Effector memory CD4-positive, alpha-beta T cell (primary cell): ENCODE measurements around the gene SKP2.
"Not testable (repeated sequence)": the region's sequence is repeated elsewhere in the genome, so short reads cannot be mapped to it uniquely, and the experiment has no call there.

Source experiments
- DNase-seq, 3 donors: peaks; one replicate each; pipeline ENCODE4 v3.0.0-alpha.2; 2020
- H3K27ac ChIP-seq: 2 replicates; pipeline ENCODE4 v1.7.0; 2013; ENCODE audit warnings: mild to moderate bottlenecking, low read length, moderate library complexity; ENCODE audit not compliant: insufficient read depth, poor library complexity, severe bottlenecking
- H3K27me3 ChIP-seq: replicated peaks from 2 replicates; pipeline ENCODE4 v1.7.0; 2013; ENCODE audit warnings: mild to moderate bottlenecking, low read length; ENCODE audit not compliant: insufficient read depth, control insufficient read depth, poor library complexity, severe bottlenecking
- H3K36me3 ChIP-seq: 2 replicates; pipeline ENCODE4 v1.7.0; 2013; ENCODE audit warnings: mild to moderate bottlenecking, low read length, moderate library complexity; ENCODE audit not compliant: control insufficient read depth, insufficient read depth
- H3K4me1 ChIP-seq: 2 replicates; pipeline ENCODE4 v1.7.0; 2013; ENCODE audit warnings: low read length, mild to moderate bottlenecking; ENCODE audit not compliant: control insufficient read depth, insufficient read depth, poor library complexity, severe bottlenecking
- H3K4me3 ChIP-seq: 2 replicates; pipeline ENCODE4 v1.7.0; 2013; ENCODE audit warnings: low read length, low read depth, mild to moderate bottlenecking; ENCODE audit not compliant: insufficient read depth, poor library complexity, severe bottlenecking
- H3K9me3 ChIP-seq: 2 replicates; pipeline ENCODE4 v1.7.0; 2013; ENCODE audit warnings: mild to moderate bottlenecking, low read length, moderate library complexity; ENCODE audit not compliant: control insufficient read depth

Gene SKP2

GRCh38 chr5:36193746-36194145, 41.8 kb downstream of the SKP2 start:
- Histone ChIP-seq H3K9me3 (no peaks in the 10 kb centered on the region), H3K27me3 (no peaks in the 10 kb centered on the region), H3K4me1 (no peaks in the 10 kb centered on the region), H3K4me3 (no peak overlapping the region), H3K36me3 (peaks cover 6% of the 10 kb centered on the region), H3K27ac (no peak overlapping the region)
- DNase-seq: no peak

DNA sequence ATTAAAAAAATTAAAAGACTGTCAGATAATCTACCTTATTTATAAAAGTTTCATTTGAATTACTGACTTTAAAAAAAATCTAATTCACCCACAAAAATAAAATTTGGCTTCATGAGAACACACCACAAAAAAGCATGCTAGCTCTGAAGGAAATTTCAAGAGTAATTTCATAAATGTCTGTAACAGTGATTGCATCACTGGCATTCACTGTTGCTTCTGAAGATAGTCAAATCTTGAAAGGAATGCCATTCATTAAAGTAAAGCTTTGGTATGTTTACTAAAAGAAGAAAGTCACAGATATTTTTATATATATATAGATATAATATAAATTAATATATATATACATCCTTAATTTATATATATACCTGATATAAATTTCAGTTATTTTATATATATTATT, 46.4 kb downstream of the SKP2 start:
- no peak for DNase-seq
- H3K4me3 ChIP-seq: no peak overlapping the region
- H3K9me3 ChIP-seq: no peaks in the 10 kb centered on the region
- no peaks in the 10 kb centered on the region for H3K27me3 ChIP-seq
- H3K36me3 ChIP-seq: peaks cover 19% of the 10 kb centered on the region
- H3K27ac ChIP-seq: no peak overlapping the region
- H3K4me1 ChIP-seq: no peaks in the 10 kb centered on the region

GRCh38 chr5:36198783-36199182, 46.9 kb downstream of the SKP2 start:
- not testable (repeated sequence) for H3K4me1 ChIP-seq, H3K4me3 ChIP-seq, H3K27me3 ChIP-seq, H3K9me3 ChIP-seq, DNase-seq, H3K27ac ChIP-seq
- peaks cover 19% of the 10 kb centered on the region for H3K36me3 ChIP-seq

- H3K36me3 ChIP-seq: peaks cover 18% of the 10 kb centered on the region
- H3K4me3 ChIP-seq: no peak overlapping the region
- no peaks in the 10 kb centered on the region for H3K4me1 ChIP-seq
- no peaks in the 10 kb centered on the region for H3K27me3 ChIP-seq
- no peak for DNase-seq
- H3K9me3 ChIP-seq: no peaks in the 10 kb centered on the region
- no peak overlapping the region for H3K27ac ChIP-seq
These were observed 47.7 kb downstream of the SKP2 start for GRCh38 chr5:36199620-36200019.

DNA sequence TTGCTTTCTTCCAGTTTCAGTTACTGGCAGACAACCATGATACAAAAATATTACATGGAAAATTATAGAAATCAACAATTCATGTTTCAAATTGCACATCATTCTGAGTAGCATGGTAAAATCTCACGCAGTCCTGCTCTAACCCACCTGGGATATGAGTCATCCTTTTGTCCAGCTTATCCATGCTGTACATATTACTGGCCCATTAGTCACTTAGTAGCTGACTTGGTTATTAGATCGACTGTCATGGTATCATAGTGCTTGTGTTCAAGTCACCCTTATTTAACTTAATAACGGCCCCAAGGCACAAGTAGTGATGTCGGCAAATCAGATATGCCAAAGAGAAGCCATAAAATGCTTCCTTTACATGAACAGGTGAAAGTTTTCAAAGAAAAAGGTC, 48.6 kb downstream of the SKP2 start:
- no peak for DNase-seq
- no peak overlapping the region for H3K4me3 ChIP-seq

DNA sequence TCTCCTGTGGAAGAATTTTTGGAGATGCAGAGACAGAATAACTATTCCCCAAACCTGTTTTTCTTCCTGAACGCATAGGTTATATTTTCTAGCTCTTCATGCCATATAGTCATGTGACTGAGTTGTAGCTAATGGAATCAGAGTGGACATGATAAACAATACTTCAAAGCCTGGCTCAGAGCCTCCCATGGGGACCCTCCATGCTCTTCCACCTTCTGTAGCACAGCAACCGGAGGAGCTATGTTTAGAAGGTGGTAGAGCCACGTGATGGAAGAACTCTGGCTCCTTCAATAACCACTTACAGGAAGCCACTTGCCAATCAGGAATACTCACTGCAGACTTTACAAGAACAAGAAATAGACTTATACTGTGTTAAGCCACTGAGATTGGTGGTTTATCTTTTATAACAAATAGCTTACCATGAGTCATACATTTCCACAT, 50.6 kb downstream of the SKP2 start:
- Histone ChIP-seq H3K27me3 (no peaks in the 10 kb centered on the region), H3K9me3 (no peaks in the 10 kb centered on the region), H3K36me3 (peaks cover 13% of the 10 kb centered on the region), H3K27ac (no peak overlapping the region), H3K4me1 (no peaks in the 10 kb centered on the region), H3K4me3 (no peak overlapping the region)
- DNase-seq: no peak

More for the DNA sequence above, 48.6 kb downstream of the SKP2 start:
- Histone ChIP-seq H3K27ac (no peak overlapping the region), H3K27me3 (no peaks in the 10 kb centered on the region), H3K4me1 (no peaks in the 10 kb centered on the region), H3K9me3 (no peaks in the 10 kb centered on the region), H3K36me3 (peaks cover 13% of the 10 kb centered on the region)

DNA sequence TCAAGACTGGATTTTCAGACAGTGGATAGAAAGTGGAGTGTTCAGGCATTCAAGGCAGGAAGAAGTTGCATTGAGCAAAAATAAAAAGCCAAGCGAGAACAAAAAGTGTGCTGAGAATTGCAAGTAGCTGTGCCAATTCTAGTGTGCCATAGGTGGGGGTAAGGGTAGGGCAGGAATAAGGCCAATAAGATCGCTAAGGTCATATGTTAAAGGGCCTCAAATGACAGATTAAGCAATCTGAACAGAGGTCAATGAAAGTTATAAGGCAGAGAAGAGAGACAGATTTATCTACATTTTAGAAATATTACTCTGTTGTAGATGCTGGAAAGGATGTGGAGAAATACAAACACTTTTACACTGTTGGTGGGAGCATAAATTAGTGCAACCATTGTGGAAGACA, 53.4 kb downstream of the SKP2 start:
- no peak for DNase-seq
- Histone ChIP-seq H3K36me3 (peaks cover 13% of the 10 kb centered on the region), H3K27me3 (no peaks in the 10 kb centered on the region), H3K4me3 (no peak overlapping the region), H3K27ac (no peak overlapping the region), H3K9me3 (no peaks in the 10 kb centered on the region), H3K4me1 (no peaks in the 10 kb centered on the region)

DNA sequence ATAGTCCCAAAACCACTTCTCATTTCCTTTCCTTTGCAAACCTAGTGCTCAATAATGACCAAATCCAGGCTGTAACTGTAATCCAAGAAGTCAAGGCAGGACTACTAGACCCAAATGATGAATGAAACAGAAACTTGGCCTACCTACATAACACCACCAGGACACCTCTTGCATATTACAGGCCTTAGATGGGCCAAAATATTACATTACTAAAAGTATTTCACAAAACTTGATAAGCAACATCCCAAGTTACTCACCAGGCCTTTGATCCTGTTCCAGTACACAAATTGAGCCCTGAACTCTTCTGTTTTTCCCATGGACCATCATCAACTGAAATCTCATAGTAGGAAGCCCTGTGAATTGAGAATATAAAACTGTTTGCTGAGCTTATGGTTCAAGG, 55.0 kb downstream of the SKP2 start:
- no peak overlapping the region for H3K4me3 ChIP-seq
- no peaks in the 10 kb centered on the region for H3K27me3 ChIP-seq
- H3K4me1 ChIP-seq: no peaks in the 10 kb centered on the region
- DNase-seq: no peak
- H3K9me3 ChIP-seq: no peaks in the 10 kb centered on the region
- H3K36me3 ChIP-seq: peaks cover 6% of the 10 kb centered on the region
- no peak overlapping the region for H3K27ac ChIP-seq

GRCh38 chr5:36208786-36209185, 56.9 kb downstream of the SKP2 start:
- no peaks in the 10 kb centered on the region for H3K4me1 ChIP-seq
- peaks cover 7% of the 10 kb centered on the region for H3K36me3 ChIP-seq
- no peaks in the 10 kb centered on the region for H3K27me3 ChIP-seq

DNA sequence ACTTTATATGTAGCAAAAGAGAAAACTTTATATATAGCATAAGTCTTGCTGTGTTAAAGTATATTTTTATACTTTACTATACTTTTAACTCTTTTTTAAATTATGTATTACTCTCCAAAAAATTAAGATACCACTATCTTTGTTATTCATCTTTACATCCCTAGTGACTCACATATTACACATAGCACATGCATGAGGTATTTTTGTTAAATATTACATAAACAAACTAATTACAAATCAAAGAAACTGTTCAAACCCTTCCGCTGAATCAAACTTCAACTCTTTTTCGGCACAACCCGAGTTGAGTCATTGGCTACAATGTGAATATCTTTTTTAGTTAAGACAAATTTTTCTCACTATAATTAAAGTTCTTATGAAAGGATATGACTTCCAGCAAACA, 57.8 kb downstream of the SKP2 start:
- H3K4me3 ChIP-seq: no peak overlapping the region
- H3K9me3 ChIP-seq: no peaks in the 10 kb centered on the region
- H3K4me1 ChIP-seq: no peaks in the 10 kb centered on the region
- DNase-seq: no peak
- H3K27me3 ChIP-seq: no peaks in the 10 kb centered on the region
- H3K27ac ChIP-seq: no peak overlapping the region
- H3K36me3 ChIP-seq: peaks cover 10% of the 10 kb centered on the region

More at GRCh38 chr5:36208786-36209185, 56.9 kb downstream of the SKP2 start:
- H3K9me3 ChIP-seq: no peaks in the 10 kb centered on the region
- no peak overlapping the region for H3K27ac ChIP-seq
- H3K4me3 ChIP-seq: no peak overlapping the region
- no peak for DNase-seq

DNA sequence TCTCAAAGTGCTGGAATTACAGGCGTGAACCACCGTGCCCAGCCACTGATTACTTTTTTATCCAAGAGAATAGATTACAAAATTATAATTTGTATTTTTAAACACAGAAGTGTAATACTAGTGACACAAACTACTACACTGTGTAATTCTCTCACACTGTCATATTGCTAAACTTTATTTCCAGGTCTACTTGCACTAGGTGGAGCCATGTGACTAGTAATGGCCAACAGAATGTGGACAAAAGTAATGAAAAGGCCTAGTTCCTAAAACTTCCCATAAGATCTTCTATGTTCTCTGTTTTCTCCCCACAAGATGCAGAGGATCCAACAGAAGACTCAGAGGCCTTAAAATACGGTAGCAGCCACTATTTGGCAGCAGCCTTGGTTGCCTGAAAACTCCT, 62.5 kb downstream of the SKP2 start:
- DNase-seq: no peak
- H3K9me3 ChIP-seq: no peaks in the 10 kb centered on the region

More for the DNA sequence above, 62.5 kb downstream of the SKP2 start:
- Histone ChIP-seq H3K27me3 (no peaks in the 10 kb centered on the region), H3K4me1 (no peaks in the 10 kb centered on the region), H3K27ac (no peak overlapping the region), H3K4me3 (no peak overlapping the region), H3K36me3 (peaks cover 23% of the 10 kb centered on the region)
